PC-3 (cell line): ENCODE measurements around the gene GTF2H3. TPM values are rescaled to one million over a fixed set of nuclear protein-coding genes. Genes with fewer than 3 reads are reported as not detected.

Experiments
- ATAC-seq: fragments of 200-7000 bp; cut with Tn5 transposase; 2 replicates; pipeline ENCODE4 v1.9.1; 2020; ENCODE audit warnings: mild to moderate bottlenecking, moderate library complexity
- BruUV-seq: library from RNA; stranded (reverse); fragments of 400-500 nt; replicated peaks from 2 replicates; lab custom pipeline; 2021; lab: Mats Ljungman, UMichigan
- CTCF ChIA-PET: fragments of 300-600 bp; sonication (Branson Sonifier 250); formaldehyde crosslinking; loops from one replicate; lab custom pipeline; 2022; ENCODE audit warnings: antibody characterized with exemption; lab: Charles Lee
- POLR2A ChIA-PET: fragments of 300-600 bp; sonication (Branson Sonifier 250); formaldehyde crosslinking; loops from one replicate; lab custom pipeline; 2022; ENCODE audit warnings: antibody characterized with exemption; ENCODE audit not compliant: unreplicated experiment; lab: Charles Lee
- DNase-seq: peaks from one replicate; pipeline ENCODE4 v3.0.0-alpha.2; 2015
- H2AFZ ChIP-seq: fragments of 300-600 bp; sonication (generic); 2 replicates; pipeline ENCODE4 v1.6.0; 2016; ENCODE audit warnings: antibody characterized with exemption, low read length
- H3F3A ChIP-seq: fragments of 300-600 bp; sonication (generic); one replicate; pipeline ENCODE4 v1.6.0; 2017; ENCODE audit warnings: antibody characterized with exemption, low read length, control low read depth, mild to moderate bottlenecking; ENCODE audit not compliant: unreplicated experiment
- H3K27ac ChIP-seq: fragments of 300-600 bp; sonication (generic); 2 replicates; pipeline ENCODE4 v1.5.1; 2016; ENCODE audit warnings: mild to moderate bottlenecking, low read length
- H3K27me3 ChIP-seq: fragments of 300-600 bp; sonication (generic); 2 replicates; pipeline ENCODE4 v1.6.1; 2016; ENCODE audit warnings: low read length, mixed read lengths
- H3K36me3 ChIP-seq: fragments of 300-600 bp; sonication (generic); 2 replicates; pipeline ENCODE4 v1.6.1; 2016; ENCODE audit warnings: low read depth, mixed run types, low read length, mixed read lengths
- H3K4me1 ChIP-seq: fragments of 300-600 bp; sonication (generic); 2 replicates; pipeline ENCODE4 v1.5.1; 2016; ENCODE audit warnings: low read length; ENCODE audit not compliant: insufficient read depth
- H3K4me2 ChIP-seq: fragments of 300-600 bp; sonication (generic); 2 replicates; pipeline ENCODE4 v1.6.0; 2016; ENCODE audit warnings: low read length
- H3K4me3 ChIP-seq: fragments of 300-600 bp; sonication (generic); 2 replicates; pipeline ENCODE4 v1.5.1; 2016; ENCODE audit warnings: mild to moderate bottlenecking, low read length, mixed read lengths
- H3K79me2 ChIP-seq: fragments of 300-600 bp; sonication (generic); 2 replicates; pipeline ENCODE4 v1.6.1; 2017; ENCODE audit warnings: low read length, mixed read lengths
- H3K9ac ChIP-seq: fragments of 300-600 bp; sonication (generic); 2 replicates; pipeline ENCODE4 v1.6.0; 2016; ENCODE audit warnings: mild to moderate bottlenecking, low read length
- H3K9me2 ChIP-seq: fragments of 300-600 bp; sonication (generic); replicated peaks from 2 replicates; pipeline ENCODE4 v1.6.1; 2016; ENCODE audit warnings: mixed run types, low read length, mixed read lengths
- H3K9me3 ChIP-seq: fragments of 300-600 bp; sonication (generic); 2 replicates; pipeline ENCODE4 v1.6.1; 2016; ENCODE audit warnings: low read length, mixed read lengths
- H4K20me1 ChIP-seq: fragments of 300-600 bp; sonication (generic); 2 replicates; pipeline ENCODE4 v1.6.1; 2016; ENCODE audit warnings: low read length, mixed read lengths
- EZH2 ChIP-seq: fragments of 300-600 bp; sonication (generic); IDR thresholded peaks from one replicate; pipeline ENCODE4 v1.6.1; 2017; ENCODE audit warnings: antibody characterized with exemption, mild to moderate bottlenecking, low read length; ENCODE audit not compliant: unreplicated experiment
- EZH2phosphoT487 ChIP-seq: fragments of 300-600 bp; sonication (generic); IDR thresholded peaks from 2 replicates; pipeline ENCODE4 v1.6.1; 2018; ENCODE audit warnings: mild to moderate bottlenecking, antibody characterized with exemption, low read length, borderline replicate concordance
- intact Hi-C: fragments of 100-400 bp; cut with micrococcal nuclease; formaldehyde crosslinking; loops from 2 replicates; pipeline ENCODE4 v1.9.0; 2023
- total RNA-seq: library from RNA; depleted of rRNA; stranded (reverse); fragments of >200 nt; gene quantifications from 2 replicates; pipeline ENCODE4 v1.2.3, GENCODE V29; 2014
- TF ChIP-seq, protein P1 (sequence below): fragments of 300-600 bp; sonication (generic); conservative IDR thresholded peaks from 2 replicates; pipeline ENCODE4 v1.5.1; 2017; ENCODE audit warnings: antibody characterized with exemption, low read depth, mild to moderate bottlenecking, low read length

GTF2H3 gene
- total RNA-seq, 1 experiment from 2014 or later = 24.2 TPM

DNA sequence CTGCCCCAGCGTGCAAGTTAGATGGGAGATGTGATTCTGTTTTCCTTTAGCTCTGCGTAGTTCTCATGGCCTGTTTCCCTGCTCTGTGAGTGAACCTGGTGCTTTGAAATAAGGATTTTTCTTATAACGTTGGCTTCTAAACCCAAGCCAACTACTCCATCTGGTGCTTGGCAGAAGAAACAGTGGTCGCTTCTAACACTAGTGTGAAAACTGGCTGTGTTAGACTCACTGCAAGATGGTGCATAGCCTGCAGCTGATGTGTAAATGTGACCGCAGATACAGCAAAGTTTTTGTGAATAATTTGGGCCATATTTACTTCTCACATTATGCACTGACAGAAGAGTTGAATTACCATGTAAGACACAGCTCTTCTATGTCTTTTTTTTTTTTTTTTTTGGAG, 12.2 kb downstream of the GTF2H3 start:
- no peaks in the 10 kb centered on the region for H3F3A ChIP-seq
- H3K4me1 ChIP-seq = no peaks in the 10 kb centered on the region
- H3K4me2 ChIP-seq = no peak overlapping the region
- POLR2A ChIA-PET = no interaction called here
- H3K36me3 ChIP-seq = peaks cover 34% of the 10 kb centered on the region
- DNase-seq (no peak), ATAC-seq (peak; percentile 48)
- no peak overlapping the region for H3K4me3 ChIP-seq
- CTCF ChIA-PET = interaction anchor here (0.5 to 0.6 kb wide), 2 partner anchors 786 to 811 kb away, joined by 3 to 7 read pairs; no protein-coding TSS in a partner anchor
- intact Hi-C loops = loop anchor here (1.0 kb wide), 1 partner anchor 786 kb away; no protein-coding TSS in a partner anchor
- no peaks in the 10 kb centered on the region for H3K27me3 ChIP-seq
- no peak overlapping the region for H2AFZ ChIP-seq
- BruUV-seq = no TSS peak
- H3K79me2 ChIP-seq = no peaks in the 10 kb centered on the region
- no peak overlapping the region for H3K9ac ChIP-seq
- no peaks in the 10 kb centered on the region for H3K9me3 ChIP-seq
- TF ChIP-seq, protein P1, sequence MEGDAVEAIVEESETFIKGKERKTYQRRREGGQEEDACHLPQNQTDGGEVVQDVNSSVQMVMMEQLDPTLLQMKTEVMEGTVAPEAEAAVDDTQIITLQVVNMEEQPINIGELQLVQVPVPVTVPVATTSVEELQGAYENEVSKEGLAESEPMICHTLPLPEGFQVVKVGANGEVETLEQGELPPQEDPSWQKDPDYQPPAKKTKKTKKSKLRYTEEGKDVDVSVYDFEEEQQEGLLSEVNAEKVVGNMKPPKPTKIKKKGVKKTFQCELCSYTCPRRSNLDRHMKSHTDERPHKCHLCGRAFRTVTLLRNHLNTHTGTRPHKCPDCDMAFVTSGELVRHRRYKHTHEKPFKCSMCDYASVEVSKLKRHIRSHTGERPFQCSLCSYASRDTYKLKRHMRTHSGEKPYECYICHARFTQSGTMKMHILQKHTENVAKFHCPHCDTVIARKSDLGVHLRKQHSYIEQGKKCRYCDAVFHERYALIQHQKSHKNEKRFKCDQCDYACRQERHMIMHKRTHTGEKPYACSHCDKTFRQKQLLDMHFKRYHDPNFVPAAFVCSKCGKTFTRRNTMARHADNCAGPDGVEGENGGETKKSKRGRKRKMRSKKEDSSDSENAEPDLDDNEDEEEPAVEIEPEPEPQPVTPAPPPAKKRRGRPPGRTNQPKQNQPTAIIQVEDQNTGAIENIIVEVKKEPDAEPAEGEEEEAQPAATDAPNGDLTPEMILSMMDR = 0 out of 2 replicates have a peak, but pooled peaks have one; percentile 22
- TF ChIP-seq EZH2phosphoT487 = no peak
- H4K20me1 ChIP-seq = no peaks in the 10 kb centered on the region
- no peak overlapping the region for H3K27ac ChIP-seq
- H3K9me2 ChIP-seq = no peaks in the 10 kb centered on the region

DNA sequence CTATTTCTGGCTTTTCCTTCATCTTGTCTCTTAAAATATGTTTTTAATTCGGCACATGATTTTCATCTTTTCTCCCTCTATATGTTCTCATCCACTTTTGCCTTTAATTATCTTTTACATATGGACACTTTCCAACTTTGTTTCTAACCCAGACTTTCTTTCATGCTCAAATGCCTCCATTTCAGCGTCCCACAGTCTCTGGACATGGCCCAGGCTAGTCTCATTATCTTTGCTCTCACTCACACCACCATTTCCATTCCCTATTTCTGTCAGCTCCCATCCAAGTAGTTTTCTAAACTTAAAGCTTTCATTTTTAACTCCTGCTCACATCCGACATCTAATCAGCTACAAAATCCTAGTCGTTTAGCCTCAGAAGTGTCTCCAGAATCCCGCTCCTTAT, 14.8 kb downstream of the GTF2H3 start:
- CTCF ChIA-PET = no interaction called here
- no TSS peak for BruUV-seq
- no peak for ATAC-seq
- H3K9me2 ChIP-seq = no peaks in the 10 kb centered on the region
- no peak for DNase-seq
- intact Hi-C loops = no loop called here
- no peaks in the 10 kb centered on the region for H3K27me3 ChIP-seq
- H3K4me3 ChIP-seq = no peak overlapping the region
- H3K4me2 ChIP-seq = no peak overlapping the region
- peaks cover 32% of the 10 kb centered on the region for H3K36me3 ChIP-seq
- POLR2A ChIA-PET = no interaction called here
- TF ChIP-seq, protein P1 = no peak
- TF ChIP-seq EZH2 = no peak
- no peak for TF ChIP-seq EZH2phosphoT487
- H2AFZ ChIP-seq = no peak overlapping the region
- no peaks in the 10 kb centered on the region for H3K79me2 ChIP-seq
- H3K9ac ChIP-seq = no peak overlapping the region
- H4K20me1 ChIP-seq = no peaks in the 10 kb centered on the region
- H3K4me1 ChIP-seq = no peaks in the 10 kb centered on the region
- no peak overlapping the region for H3K27ac ChIP-seq
- H3F3A ChIP-seq = no peaks in the 10 kb centered on the region
- H3K9me3 ChIP-seq = no peaks in the 10 kb centered on the region

DNA sequence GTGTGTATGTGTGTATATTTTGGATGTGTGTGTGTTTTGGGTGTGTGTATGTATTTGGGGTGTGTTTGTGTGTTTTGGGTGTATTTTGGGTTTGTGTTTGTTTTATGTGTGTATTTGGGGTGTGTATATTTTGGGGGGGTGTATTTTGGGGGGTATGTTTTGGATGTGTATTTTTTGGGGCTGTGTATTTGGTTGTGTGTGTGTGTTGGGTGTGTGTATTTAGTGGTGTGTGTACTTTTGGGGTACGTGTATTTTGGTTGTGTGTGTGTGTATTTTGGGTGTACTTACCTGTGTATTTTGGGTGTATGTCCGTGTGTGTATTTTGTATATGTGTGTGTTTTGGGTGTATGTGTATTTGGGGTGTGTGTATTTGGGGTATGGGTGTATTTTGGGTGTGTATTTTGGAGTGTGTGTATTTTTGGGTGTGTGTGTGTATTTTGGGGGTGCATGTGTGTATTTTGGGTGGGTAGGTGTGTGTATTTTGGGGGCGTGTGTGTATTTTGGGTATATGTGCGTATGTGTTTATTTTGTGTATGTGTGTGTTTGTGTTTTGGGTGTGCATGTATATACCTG, 20.6 kb downstream of the GTF2H3 start:
- H3K4me3 ChIP-seq = no peak overlapping the region
- intact Hi-C loops = no loop called here
- H4K20me1 ChIP-seq = no peaks in the 10 kb centered on the region
- H3K9me3 ChIP-seq = no peaks in the 10 kb centered on the region
- H3K36me3 ChIP-seq = peaks cover 27% of the 10 kb centered on the region
- CTCF ChIA-PET = no interaction called here
- H3K9ac ChIP-seq = no peak overlapping the region
- no peak overlapping the region for H2AFZ ChIP-seq
- H3K4me1 ChIP-seq = peaks cover under 1% of the 10 kb centered on the region; the same call in 1 of the 2 replicates
- POLR2A ChIA-PET = interaction anchor here (0.8 kb wide), 1 partner anchor 58 kb away, joined by 17 read pairs; no protein-coding TSS in a partner anchor
- H3K4me2 ChIP-seq = no peak overlapping the region
- no peaks in the 10 kb centered on the region for H3K9me2 ChIP-seq
- H3F3A ChIP-seq = no peaks in the 10 kb centered on the region
- TF ChIP-seq, protein P1 = no peak
- no peak for TF ChIP-seq EZH2phosphoT487
- no peak for TF ChIP-seq EZH2
- H3K27me3 ChIP-seq = no peaks in the 10 kb centered on the region
- ATAC-seq (no peak), DNase-seq (no peak)
- H3K79me2 ChIP-seq = no peaks in the 10 kb centered on the region
- BruUV-seq = no TSS peak
- H3K27ac ChIP-seq = no peak overlapping the region
